ENCODE data around the gene INTS4. TPM values are rescaled to one million over a fixed set of nuclear protein-coding genes. Genes with fewer than 3 reads are reported as not detected.

The INTS4 gene
- total and polyA plus RNA-seq, 10 of the 15 experiments (the other 5 are each of a cell fraction or from before 2014, with no cell fraction given): 20.2 to 50.5 (median 40.0) TPM

GRCh38 chr11:78039919-78040671, 45.6 kb upstream of the INTS4 start (continued):
- TF ChIP-seq, protein P1, sequence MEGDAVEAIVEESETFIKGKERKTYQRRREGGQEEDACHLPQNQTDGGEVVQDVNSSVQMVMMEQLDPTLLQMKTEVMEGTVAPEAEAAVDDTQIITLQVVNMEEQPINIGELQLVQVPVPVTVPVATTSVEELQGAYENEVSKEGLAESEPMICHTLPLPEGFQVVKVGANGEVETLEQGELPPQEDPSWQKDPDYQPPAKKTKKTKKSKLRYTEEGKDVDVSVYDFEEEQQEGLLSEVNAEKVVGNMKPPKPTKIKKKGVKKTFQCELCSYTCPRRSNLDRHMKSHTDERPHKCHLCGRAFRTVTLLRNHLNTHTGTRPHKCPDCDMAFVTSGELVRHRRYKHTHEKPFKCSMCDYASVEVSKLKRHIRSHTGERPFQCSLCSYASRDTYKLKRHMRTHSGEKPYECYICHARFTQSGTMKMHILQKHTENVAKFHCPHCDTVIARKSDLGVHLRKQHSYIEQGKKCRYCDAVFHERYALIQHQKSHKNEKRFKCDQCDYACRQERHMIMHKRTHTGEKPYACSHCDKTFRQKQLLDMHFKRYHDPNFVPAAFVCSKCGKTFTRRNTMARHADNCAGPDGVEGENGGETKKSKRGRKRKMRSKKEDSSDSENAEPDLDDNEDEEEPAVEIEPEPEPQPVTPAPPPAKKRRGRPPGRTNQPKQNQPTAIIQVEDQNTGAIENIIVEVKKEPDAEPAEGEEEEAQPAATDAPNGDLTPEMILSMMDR (IDR thresholded peaks at IDR 0.05 in 2 of 3, conservative IDR thresholded peaks at IDR 0.05 in 1 of 3; ENCODE audit: control insufficient read depth in 2 of 3, extremely low read depth in 1 of 3, insufficient read depth in 1 of 3, low read depth in 3 of 3, low read length in 3 of 3): no peak
- 0 out of 2 replicates have a peak, but pooled peaks have one; percentile 31 for TF ChIP-seq POLR2AphosphoS5 (IDR thresholded peaks at IDR 0.05; ENCODE audit: low read length)
- TF ChIP-seq FOS (IDR thresholded peaks at IDR 0.05; ENCODE audit: borderline replicate concordance, extremely low read depth, insufficient read length): no peak
- TF ChIP-seq YBX1 (IDR thresholded peaks at IDR 0.05): no peak
- no peak for TF ChIP-seq RB1 (IDR thresholded peaks at IDR 0.05; ENCODE audit: borderline replicate concordance)

GRCh38 chr11:78039391-78039918, 45.0 kb upstream of the INTS4 start:
- POLR2A ChIA-PET: interaction anchor here (0.6 to 1.0 kb wide), 2 partner anchors 18 to 45 kb away, joined by 3 read pairs; partner anchors contain the start of gene INTS4
- Histone ChIP-seq H4K20me1 (ENCODE audit: control insufficient read depth, insufficient read depth) (no peaks in the 10 kb centered on the region), H2AFZ (ENCODE audit: control insufficient read depth, low read depth, low read length) (peak overlapping the region; percentile 96), H3K9ac (ENCODE audit: control insufficient read depth, insufficient read depth, low read length) (peak overlapping the region; percentile 55), H3K27ac (ENCODE audit: control insufficient read depth, insufficient read depth) (peak overlapping the region; percentile 50; the same call in 1 of the 2 replicates), H3K36me3 (ENCODE audit: control insufficient read depth in 2 of 2, insufficient read depth in 2 of 2, low read length in 1 of 2) (no peaks in the 10 kb centered on the region), H3K4me2 (ENCODE audit: control insufficient read depth, insufficient read depth) (peak overlapping the region; percentile 72; the same call in 1 of the 2 replicates), H3K4me1 (ENCODE audit: control insufficient read depth, insufficient read depth, low read length) (peaks cover 7% of the 10 kb centered on the region), H3K27me3 (replicated peaks in 1 of 2; ENCODE audit: control insufficient read depth in 2 of 2, insufficient read depth in 2 of 2, low read length in 1 of 2) (no peaks in the 10 kb centered on the region), H3K79me2 (ENCODE audit: control insufficient read depth, insufficient read depth, low read length) (no peaks in the 10 kb centered on the region), H3K4me3 (no peak overlapping the region), H3K9me3 (replicated peaks; ENCODE audit: control insufficient read depth, insufficient read depth, low read length) (no peaks in the 10 kb centered on the region)
- RAD21 ChIA-PET (ENCODE audit: unreplicated experiment): interaction anchor here (0.7 to 2.5 kb wide), 4 partner anchors 8 to 44 kb away, joined by 3 to 9 read pairs (median 3); no protein-coding TSS in a partner anchor
- SMC1A ChIA-PET (ENCODE audit: uncharacterized antibody, unreplicated experiment): interaction anchor here (0.6 to 1.3 kb wide), 7 partner anchors 9 to 411 kb away, joined by 3 to 7 read pairs (median 3); no protein-coding TSS in a partner anchor
- DNase-seq (ENCODE audit: low read depth, low spot score): no peak
- ATAC-seq: peak; percentile 12; the same call in 1 of the 3 replicates
- CTCF ChIA-PET: interaction anchor here (0.8 to 1.2 kb wide), 5 partner anchors 19 to 525 kb away, joined by 3 to 4 read pairs (median 3); partner anchors contain the start of gene INTS4
- FAIRE-seq: no peak
- intact Hi-C loops (cut with micrococcal nuclease; ENCODE audit: unreplicated experiment) (no loop called here), in situ Hi-C loops (cut with MboI) (no loop called here)
- TSS peak; percentile 62 for BruUV-seq (replicated peaks)
- 75% methylated on average over 4 of the region's 4 CpGs for WGBS (ENCODE audit: insufficient coverage, insufficient replicate concordance, low lambda C conversion rate, missing lambda C conversion rate)
- no peak for TF ChIP-seq TBL1XR1 (IDR thresholded peaks at IDR 0.05; ENCODE audit: low read depth, low read length)
- TF ChIP-seq, protein P2, sequence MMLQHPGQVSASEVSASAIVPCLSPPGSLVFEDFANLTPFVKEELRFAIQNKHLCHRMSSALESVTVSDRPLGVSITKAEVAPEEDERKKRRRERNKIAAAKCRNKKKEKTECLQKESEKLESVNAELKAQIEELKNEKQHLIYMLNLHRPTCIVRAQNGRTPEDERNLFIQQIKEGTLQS (IDR thresholded peaks at IDR 0.05; ENCODE audit: borderline replicate concordance, extremely low read depth, low read depth, low read length): no peak
- TF ChIP-seq RB1 (IDR thresholded peaks at IDR 0.05; ENCODE audit: borderline replicate concordance): no peak
- TF ChIP-seq SMARCA5 (IDR thresholded peaks at IDR 0.05): no peak
- no peak for TF ChIP-seq GATAD2B (conservative IDR thresholded peaks at IDR 0.05; ENCODE audit: low read depth)
- no peak for TF ChIP-seq NKRF (conservative IDR thresholded peaks at IDR 0.05)
- no peak for TF ChIP-seq HDAC6 (IDR thresholded peaks at IDR 0.05; ENCODE audit: unreplicated experiment)
- TF ChIP-seq SMAD1 (IDR thresholded peaks at IDR 0.05; ENCODE audit: low read depth, partially characterized antibody): no peak
- no peak for TF ChIP-seq RFX5 (IDR thresholded peaks at IDR 0.05; ENCODE audit: low read depth, low read length)
- no peak for TF ChIP-seq POLR2A (IDR thresholded peaks at IDR 0.05; ENCODE audit: low read depth, low read length)
- no peak for TF ChIP-seq JUNB (IDR thresholded peaks at IDR 0.05)

All from GM12878 (cell line).